HepG2 (cell line): ENCODE measurements around the gene FAM110A. TPM values are rescaled to one million over a fixed set of nuclear protein-coding genes. Genes with fewer than 3 reads are reported as not detected.

ENCODE experiments used
- ATAC-seq: fragments of 200-7000 bp; cut with Tn5 transposase; 3 replicates; pipeline ENCODE4 v1.9.1; 2020; ENCODE audit warnings: mild to moderate bottlenecking, moderate library complexity
- BruUV-seq: library from RNA; stranded (reverse); fragments of 400-500 nt; replicated peaks from 2 replicates; lab custom pipeline; 2021; lab: Mats Ljungman, UMichigan
- CTCF ChIA-PET: fragments of 300-600 bp; formaldehyde crosslinking; extraction: SDS; loops from one replicate; lab custom pipeline; 2021; ENCODE audit warnings: low total read pairs, inconsistent platforms, low intra/inter-chr PET ratio; lab: Yijun Ruan, JAX
- POLR2A ChIA-PET: fragments of 350-600 bp; sonication (Branson Sonifier 250); formaldehyde crosslinking; loops from one replicate; lab custom pipeline; 2020; ENCODE audit warnings: antibody characterized with exemption, inconsistent platforms; lab: Yijun Ruan, JAX
- DNase-seq: peaks from one replicate; pipeline ENCODE4 v3.0.0-alpha.2; 2015; ENCODE audit warnings: low spot score
- FAIRE-seq: peaks from 3 replicates; lab custom pipeline; 2011; peaks lifted over from hg19 to GRCh38; lab: Jason Lieb, UNC
- H2AFZ ChIP-seq: one replicate; pipeline ENCODE4 v1.6.1; 2011; ENCODE audit warnings: low read length, inconsistent platforms
- H3K27ac ChIP-seq: fragments of 300-600 bp; 3 replicates; pipeline ENCODE4 v1.8.0; 2011; ENCODE audit warnings: mixed run types, mild to moderate bottlenecking, mixed read lengths, low read length, inconsistent platforms; ENCODE audit not compliant: insufficient read depth; ENCODE audit errors: extremely low read length
- H3K27me3 ChIP-seq, 2 experiments: fragments of 200-600 bp in 1 of 2; 2 replicates in 1 of 2; 3 replicates in 1 of 2; pipeline versions ENCODE4 v1.6.0 to v1.8.0; 2011; ENCODE audit warnings: low read length in 2 of 2, mild to moderate bottlenecking in 2 of 2, moderate library complexity in 2 of 2, inconsistent platforms in 1 of 2; ENCODE audit not compliant: insufficient read depth in 2 of 2, control insufficient read depth in 1 of 2
- H3K36me3 ChIP-seq, 2 experiments: fragments of 200-600 bp in 1 of 2; replicated peaks in 1 of 2; 2 replicates in 1 of 2; 3 replicates in 1 of 2; pipeline versions ENCODE4 v1.5.1 to v1.8.0; 2011; ENCODE audit warnings: low read length in 2 of 2, inconsistent platforms in 1 of 2; ENCODE audit not compliant: insufficient read depth in 2 of 2, control insufficient read depth in 1 of 2
- H3K4me1 ChIP-seq: 2 replicates; pipeline ENCODE4 v1.5.1; 2012; ENCODE audit warnings: low read length, inconsistent platforms; ENCODE audit not compliant: insufficient read depth
- H3K4me2 ChIP-seq: 2 replicates; pipeline ENCODE4 v1.6.0; 2011; ENCODE audit warnings: low read depth, low read length, inconsistent platforms
- H3K4me3 ChIP-seq, 3 experiments: fragments of 200-600 bp in 1 of 3; sonication (generic), shearing (Covaris generic) in 1 of 3; replicated peaks in 1 of 3; 2 replicates each; pipeline ENCODE4 v1.5.1; 2011 to 2016; ENCODE audit warnings: low read length in 3 of 3, inconsistent platforms in 2 of 3, low read depth in 2 of 3, mild to moderate bottlenecking in 2 of 3, control low read depth in 1 of 3, mixed read lengths in 1 of 3; ENCODE audit not compliant: insufficient read depth in 1 of 3
- H3K79me2 ChIP-seq: one replicate; pipeline ENCODE4 v1.6.1; 2011; ENCODE audit warnings: low read length, inconsistent platforms; ENCODE audit not compliant: insufficient read depth
- H3K9ac ChIP-seq: 2 replicates; pipeline ENCODE4 v1.6.0; 2011; ENCODE audit warnings: mild to moderate bottlenecking, low read depth, low read length, inconsistent platforms; ENCODE audit not compliant: insufficient read depth
- H3K9me3 ChIP-seq: 2 replicates; pipeline ENCODE4 v1.5.1; 2012; ENCODE audit warnings: mild to moderate bottlenecking, low read length
- H4K20me1 ChIP-seq: 2 replicates; pipeline ENCODE4 v1.6.0; 2011; ENCODE audit warnings: inconsistent platforms, mild to moderate bottlenecking, low read length, moderate library complexity; ENCODE audit not compliant: insufficient read depth
- ADNP ChIP-seq: sonication (generic); formaldehyde crosslinking; IDR thresholded peaks from 2 replicates; pipeline ENCODE4 v1.4.0; 2020; ENCODE audit warnings: missing genetic modification reagents
- CHD4 ChIP-seq: fragments of 200-600 bp; sonication (generic); IDR thresholded peaks from 2 replicates; pipeline ENCODE4 v1.7.0; 2017; ENCODE audit warnings: mild to moderate bottlenecking, low read length, borderline replicate concordance
- HDAC2 ChIP-seq: sonication (generic); formaldehyde crosslinking; IDR thresholded peaks from 2 replicates; pipeline ENCODE4 v1.4.0; 2020; ENCODE audit warnings: missing genetic modification reagents
- HNF4G ChIP-seq, 2 experiments: sonication (generic) in 1 of 2; formaldehyde crosslinking in 1 of 2; IDR thresholded peaks; 2 replicates each; pipeline versions ENCODE4 v1.4.0 to v1.6.1; 2011 to 2020; ENCODE audit warnings: borderline replicate concordance in 2 of 2, low read depth in 2 of 2, mild to moderate bottlenecking in 2 of 2, low read length in 1 of 2, missing genetic modification reagents in 1 of 2, moderate library complexity in 1 of 2
- KLF6 ChIP-seq: IDR thresholded peaks from 2 replicates; pipeline ENCODE4 v1.8.0; 2016; ENCODE audit warnings: missing biosample characterization, missing genetic modification reagents
- MIXL1 ChIP-seq: IDR thresholded peaks from 2 replicates; pipeline ENCODE4 v1.6.1; 2016
- MTF2 ChIP-seq: sonication (generic); formaldehyde crosslinking; IDR thresholded peaks from 2 replicates; pipeline ENCODE4 v1.5.0; 2020; ENCODE audit warnings: missing genetic modification reagents, borderline replicate concordance
- PAWR ChIP-seq: sonication (generic); formaldehyde crosslinking; IDR thresholded peaks from 2 replicates; pipeline ENCODE4 v1.4.0; 2020; ENCODE audit warnings: missing genetic modification reagents, mild to moderate bottlenecking, borderline replicate concordance
- REPIN1 ChIP-seq: sonication (generic); formaldehyde crosslinking; IDR thresholded peaks from 2 replicates; pipeline ENCODE4 v1.8.0; 2022; ENCODE audit warnings: missing genetic modification reagents, low read depth, mild to moderate bottlenecking, borderline replicate concordance
- RXRB ChIP-seq: IDR thresholded peaks from 2 replicates; pipeline ENCODE4 v1.6.1; 2016; ENCODE audit warnings: borderline replicate concordance, missing genetic modification reagents, missing compliant biosample characterization
- SKIL ChIP-seq: sonication (generic); formaldehyde crosslinking; IDR thresholded peaks from 2 replicates; pipeline ENCODE4 v1.8.0; 2022; ENCODE audit warnings: missing genetic modification reagents, mild to moderate bottlenecking, moderate library complexity, borderline replicate concordance
- SNAI1 ChIP-seq: sonication (generic); formaldehyde crosslinking; IDR thresholded peaks from 2 replicates; pipeline ENCODE4 v1.5.0; 2020; ENCODE audit warnings: mild to moderate bottlenecking, missing genetic modification reagents, borderline replicate concordance
- SPEN ChIP-seq: sonication (generic); formaldehyde crosslinking; IDR thresholded peaks from 2 replicates; pipeline ENCODE4 v1.5.1; 2020; ENCODE audit warnings: low read depth, mild to moderate bottlenecking, missing genetic modification reagents
- ZBTB49 ChIP-seq: sonication (generic); formaldehyde crosslinking; IDR thresholded peaks from 2 replicates; pipeline ENCODE4 v1.4.0; 2020; ENCODE audit warnings: missing genetic modification reagents, borderline replicate concordance
- ZEB1 ChIP-seq: IDR thresholded peaks from 2 replicates; pipeline ENCODE4 v1.6.1; 2012; ENCODE audit warnings: mild to moderate bottlenecking, low read depth, inconsistent platforms; ENCODE audit not compliant: insufficient replicate concordance
- ZNF10 ChIP-seq: sonication (generic); formaldehyde crosslinking; IDR thresholded peaks from 2 replicates; pipeline ENCODE4 v1.4.0; 2020; ENCODE audit warnings: mild to moderate bottlenecking, low read depth, missing genetic modification reagents, borderline replicate concordance
- ZNF572 ChIP-seq: sonication (generic); formaldehyde crosslinking; IDR thresholded peaks from 2 replicates; pipeline ENCODE4 v1.5.1; 2020; ENCODE audit warnings: mild to moderate bottlenecking, missing genetic modification reagents
- ZNF772 ChIP-seq: sonication (generic); formaldehyde crosslinking; IDR thresholded peaks from 2 replicates; pipeline ENCODE4 v1.5.0; 2020; ENCODE audit warnings: mild to moderate bottlenecking, missing genetic modification reagents
- WGBS: methylation state at CpG from one replicate; pipeline ENCODE4 v1.1.6; 2017; ENCODE audit warnings: low lambda C conversion rate; 5-methylcytosine and 5-hydroxymethylcytosine counted together
- in situ Hi-C: cut with HindIII; loops from 2 replicates; pipeline ENCODE4 v1.10.0; 2017; ENCODE audit warnings: low pct_unique_long_range_greater_than_20kb; ENCODE audit not compliant: extremely low pct_ligation_motif_present
- intact Hi-C: fragments of 100-400 bp; cut with micrococcal nuclease; formaldehyde crosslinking; loops from one replicate; pipeline ENCODE4 v1.10.0; 2022; ENCODE audit not compliant: unreplicated experiment
- polyA plus RNA-seq, 8 experiments: library from polyadenylated mRNA; depleted of rRNA in 3 of 8; stranded (reverse) in 7 of 8; unstranded in 1 of 8; fragments of >200 nt; fragmentation: Illumina TruSeq in 4 of 8; extraction: Trizol in 4 of 8; gene quantifications; 2 replicates each; pipeline versions ENCODE4 v1.2.1 to v1.2.3, GENCODE V29; 2011 to 2016; ENCODE audit warnings: low read depth in 4 of 8, missing spikeins in 1 of 8, mixed read lengths in 1 of 8; ENCODE audit not compliant: insufficient read depth in 1 of 8
- total RNA-seq, 5 experiments: library from RNA; depleted of rRNA; stranded (reverse); fragments of >200 nt; fragmentation: Illumina TruSeq; extraction: Trizol; gene quantifications; 2 replicates each; pipeline ENCODE4 v1.2.3, GENCODE V29; 2016; ENCODE audit warnings: low read depth in 1 of 5
- TF ChIP-seq, protein P1 (sequence below): sonication (generic); formaldehyde crosslinking; IDR thresholded peaks from 2 replicates; pipeline ENCODE4 v1.5.1; 2020; ENCODE audit warnings: missing genetic modification reagents, mild to moderate bottlenecking, borderline replicate concordance

FAM110A gene
- total and polyA plus RNA-seq, 2 of the 13 experiments (the other 11 are each of a cell fraction or from before 2014, with no cell fraction given), result 1.9 TPM

DNA sequence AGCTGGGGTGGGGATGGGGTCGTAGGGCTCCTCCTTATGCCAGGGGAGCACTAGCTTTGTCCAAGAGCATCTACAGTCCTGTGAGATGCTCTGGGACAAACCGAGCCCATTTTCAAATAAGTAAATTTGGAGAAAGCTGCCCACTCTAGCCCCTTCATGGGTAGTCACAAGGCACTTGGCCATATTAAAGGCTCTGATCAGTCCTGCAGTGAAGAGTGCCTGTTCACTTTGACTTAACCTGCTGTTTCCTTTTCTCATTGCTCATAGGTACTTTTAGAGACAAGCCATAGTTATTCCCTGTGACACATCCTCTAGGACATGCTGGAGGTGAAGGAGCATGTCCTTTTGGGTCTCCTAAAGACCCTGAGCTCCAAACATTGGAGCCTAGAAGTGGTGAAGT is 38.4 kb downstream of the FAM110A start:
- POLR2A ChIA-PET, result no interaction called here
- FAIRE-seq (no peak), ATAC-seq (no peak), DNase-seq (no peak)
- intact Hi-C loops (no loop called here), in situ Hi-C loops (no loop called here)
- WGBS, result 5% methylated on average over 2 of the region's 2 CpGs
- Histone ChIP-seq H2AFZ (no peak overlapping the region), H3K9me3 (no peaks in the 10 kb centered on the region), H3K79me2 (no peaks in the 10 kb centered on the region), H3K27ac (no peak overlapping the region), H4K20me1 (no peaks in the 10 kb centered on the region; the same call in 1 of the 2 replicates), H3K9ac (no peak overlapping the region), H3K4me2 (no peak overlapping the region), H3K4me3 (no peak overlapping the region), H3K4me1 (no peaks in the 10 kb centered on the region), H3K36me3 (no peaks in the 10 kb centered on the region), H3K27me3 (no peaks in the 10 kb centered on the region)
- CTCF ChIA-PET, result no interaction called here
- BruUV-seq, result no TSS peak
- TF ChIP-seq ZEB1, result no peak
- no peak for TF ChIP-seq ZNF772 (CRISPR knock-in tag)
- no peak for TF ChIP-seq RXRB
- no peak for TF ChIP-seq ZNF10 (CRISPR knock-in tag)
- TF ChIP-seq ADNP, result no peak
- TF ChIP-seq MIXL1 (CRISPR knock-in tag), result no peak
- TF ChIP-seq ZBTB49 (CRISPR knock-in tag), result no peak
- TF ChIP-seq, protein P1, sequence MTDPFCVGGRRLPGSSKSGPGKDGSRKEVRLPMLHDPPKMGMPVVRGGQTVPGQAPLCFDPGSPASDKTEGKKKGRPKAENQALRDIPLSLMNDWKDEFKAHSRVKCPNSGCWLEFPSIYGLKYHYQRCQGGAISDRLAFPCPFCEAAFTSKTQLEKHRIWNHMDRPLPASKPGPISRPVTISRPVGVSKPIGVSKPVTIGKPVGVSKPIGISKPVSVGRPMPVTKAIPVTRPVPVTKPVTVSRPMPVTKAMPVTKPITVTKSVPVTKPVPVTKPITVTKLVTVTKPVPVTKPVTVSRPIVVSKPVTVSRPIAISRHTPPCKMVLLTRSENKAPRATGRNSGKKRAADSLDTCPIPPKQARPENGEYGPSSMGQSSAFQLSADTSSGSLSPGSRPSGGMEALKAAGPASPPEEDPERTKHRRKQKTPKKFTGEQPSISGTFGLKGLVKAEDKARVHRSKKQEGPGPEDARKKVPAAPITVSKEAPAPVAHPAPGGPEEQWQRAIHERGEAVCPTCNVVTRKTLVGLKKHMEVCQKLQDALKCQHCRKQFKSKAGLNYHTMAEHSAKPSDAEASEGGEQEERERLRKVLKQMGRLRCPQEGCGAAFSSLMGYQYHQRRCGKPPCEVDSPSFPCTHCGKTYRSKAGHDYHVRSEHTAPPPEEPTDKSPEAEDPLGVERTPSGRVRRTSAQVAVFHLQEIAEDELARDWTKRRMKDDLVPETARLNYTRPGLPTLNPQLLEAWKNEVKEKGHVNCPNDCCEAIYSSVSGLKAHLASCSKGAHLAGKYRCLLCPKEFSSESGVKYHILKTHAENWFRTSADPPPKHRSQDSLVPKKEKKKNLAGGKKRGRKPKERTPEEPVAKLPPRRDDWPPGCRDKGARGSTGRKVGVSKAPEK (CRISPR knock-in tag), result no peak
- no peak for TF ChIP-seq SKIL (CRISPR knock-in tag)
- TF ChIP-seq MTF2 (CRISPR knock-in tag), result no peak
- TF ChIP-seq SNAI1, result no peak
- no peak for TF ChIP-seq PAWR (CRISPR knock-in tag)
- TF ChIP-seq HDAC2 (CRISPR knock-in tag), result no peak
- TF ChIP-seq REPIN1, result no peak
- TF ChIP-seq KLF6 (CRISPR knock-in tag), result no peak
- TF ChIP-seq ZNF572, result no peak
- TF ChIP-seq SPEN (CRISPR knock-in tag), result no peak
- no peak for TF ChIP-seq CHD4
- TF ChIP-seq HNF4G (IDR thresholded peaks at IDR 0.05; ENCODE audit: borderline replicate concordance, low read depth, low read length), result no peak
- no peak for TF ChIP-seq HNF4G (CRISPR knock-in tag; IDR thresholded peaks at IDR 0.05; ENCODE audit: borderline replicate concordance, low read depth)
